ENCODE results near the gene GDI2. TPM values are rescaled to one million over a fixed set of nuclear protein-coding genes. Genes with fewer than 3 reads are reported as not detected.

Gene GDI2
- total and polyA plus RNA-seq, 4 experiments from 2014 or later, result 137 to 248 (median 167) TPM

GRCh38 chr10:5764422-5765297 lies 48.6 kb downstream of the GDI2 start:
- Mint-ChIP-seq H3K4me3 (no peak overlapping the region), H3K36me3 (peaks cover 65 to 84% of the 10 kb centered on the region in 2 donors), H3K27ac (peak overlapping the region; percentile 5 to 81 (median 63)), H3K4me1 (peaks cover 0 to 13% (median 5%) of the 10 kb centered on the region in 4 donors), H3K27me3 (no peaks in the 10 kb centered on the region), H3K9me3 (no peaks in the 10 kb centered on the region)
- Histone ChIP-seq H3K4me1 (ENCODE audit: insufficient read depth, low read length) (no peaks in the 10 kb centered on the region), H3K27ac (ENCODE audit: low read depth, low read length) (no peak overlapping the region), H3K4me3 (ENCODE audit: low read length in 2 of 2) (no peak overlapping the region), H3K27me3 (ENCODE audit: insufficient read depth, low read length) (no peaks in the 10 kb centered on the region), H3K9me3 (ENCODE audit: control insufficient read depth in 1 of 2, low read length in 2 of 2) (no peaks in the 10 kb centered on the region), H3K36me3 (ENCODE audit: insufficient read depth, low read length) (peaks cover 60% of the 10 kb centered on the region)
- POLR2A ChIA-PET (ENCODE audit: partially characterized antibody), result interaction anchor here (3.5 kb wide), 1 partner anchor 11 kb away, joined by 13 read pairs; no protein-coding TSS in a partner anchor
- CTCF ChIA-PET (ENCODE audit: partially characterized antibody), result interaction anchor here (1.4 kb wide), 1 partner anchor 142 kb away, joined by 4 read pairs; no protein-coding TSS in a partner anchor
- intact Hi-C loops (cut with micrococcal nuclease), result no loop called here
- DNase-seq, result no peak

DNA sequence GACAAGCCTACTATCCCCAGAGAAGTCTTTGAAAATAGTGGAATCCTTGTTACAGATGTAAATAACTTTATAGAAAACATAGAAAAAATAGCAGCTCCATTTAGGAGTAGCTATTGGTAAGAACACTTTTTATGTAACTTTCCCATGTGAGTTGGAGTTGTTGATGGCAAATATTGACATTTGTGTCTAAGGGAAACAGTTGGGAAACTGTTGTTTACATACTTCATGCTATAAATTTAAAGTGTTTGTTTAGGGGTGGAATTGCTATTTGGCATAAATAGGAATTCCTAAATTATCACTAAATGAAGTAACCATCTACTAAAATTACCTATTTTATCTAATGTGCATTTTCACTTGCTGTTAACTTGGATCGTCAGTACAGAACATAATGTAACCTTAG lies 50.7 kb downstream of the GDI2 start:
- H3K27me3 ChIP-seq (ENCODE audit: insufficient read depth, low read length), result no peaks in the 10 kb centered on the region
- Mint-ChIP-seq H3K4me1 (peaks cover 0 to 14% (median 9%) of the 10 kb centered on the region in 4 donors), H3K9me3 (no peaks in the 10 kb centered on the region), H3K36me3 (peaks cover 63 to 85% of the 10 kb centered on the region in 2 donors), H3K4me3 (no peak overlapping the region), H3K27ac (peak overlapping the region in 2 of 7 donors; percentile 3 to 30), H3K27me3 (no peaks in the 10 kb centered on the region)
- H3K4me3 ChIP-seq (ENCODE audit: low read length in 2 of 2), result no peak overlapping the region
- CTCF ChIA-PET (ENCODE audit: partially characterized antibody), result interaction anchor here (1.2 kb wide), 1 partner anchor 112 kb away, joined by 4 read pairs; no protein-coding TSS in a partner anchor
- intact Hi-C loops (cut with micrococcal nuclease), result no loop called here
- H3K36me3 ChIP-seq (ENCODE audit: insufficient read depth, low read length), result peaks cover 68% of the 10 kb centered on the region
- DNase-seq, result no peak
- no peaks in the 10 kb centered on the region for H3K4me1 ChIP-seq (ENCODE audit: insufficient read depth, low read length)
- no peak overlapping the region for H3K27ac ChIP-seq (ENCODE audit: low read depth, low read length)
- no peaks in the 10 kb centered on the region for H3K9me3 ChIP-seq (ENCODE audit: control insufficient read depth in 1 of 2, low read length in 2 of 2)
- POLR2A ChIA-PET (ENCODE audit: partially characterized antibody), result interaction anchor here (0.6 to 0.7 kb wide), 2 partner anchors 167 to 192 kb away, joined by 3 read pairs; no protein-coding TSS in a partner anchor

- peak overlapping the region in 1 of 7 donors; percentile 19 for H3K27ac Mint-ChIP-seq
Measured at GRCh38 chr10:5761220-5761619, 52.0 kb downstream of the GDI2 start.

GRCh38 chr10:5760515-5760914 lies 52.7 kb downstream of the GDI2 start:
- peaks cover 59% of the 10 kb centered on the region for H3K36me3 ChIP-seq (ENCODE audit: insufficient read depth, low read length)
- no peaks in the 10 kb centered on the region for H3K4me1 ChIP-seq (ENCODE audit: insufficient read depth, low read length)
- CTCF ChIA-PET (ENCODE audit: partially characterized antibody), result no interaction called here
- Mint-ChIP-seq H3K9me3 (no peaks in the 10 kb centered on the region), H3K36me3 (peaks cover 57 to 80% of the 10 kb centered on the region in 2 donors), H3K27ac (peak overlapping the region in 4 of 7 donors; percentile 8 to 79 (median 34)), H3K4me1 (peaks cover 0 to 17% (median 9%) of the 10 kb centered on the region in 4 donors), H3K27me3 (no peaks in the 10 kb centered on the region), H3K4me3 (no peak overlapping the region)
- no peak for DNase-seq
- no peak overlapping the region for H3K4me3 ChIP-seq (ENCODE audit: low read length in 2 of 2)
- H3K9me3 ChIP-seq (ENCODE audit: control insufficient read depth in 1 of 2, low read length in 2 of 2), result no peaks in the 10 kb centered on the region
- H3K27ac ChIP-seq (ENCODE audit: low read depth, low read length), result no peak overlapping the region
- H3K27me3 ChIP-seq (ENCODE audit: insufficient read depth, low read length), result no peaks in the 10 kb centered on the region
- intact Hi-C loops (cut with micrococcal nuclease), result no loop called here
- POLR2A ChIA-PET (ENCODE audit: partially characterized antibody), result no interaction called here

More at GRCh38 chr10:5761220-5761619, 52.0 kb downstream of the GDI2 start:
- Histone ChIP-seq H3K4me1 (ENCODE audit: insufficient read depth, low read length) (no peaks in the 10 kb centered on the region), H3K27ac (ENCODE audit: low read depth, low read length) (no peak overlapping the region), H3K36me3 (ENCODE audit: insufficient read depth, low read length) (peaks cover 66% of the 10 kb centered on the region), H3K4me3 (ENCODE audit: low read length in 2 of 2) (no peak overlapping the region), H3K9me3 (ENCODE audit: control insufficient read depth in 1 of 2, low read length in 2 of 2) (no peaks in the 10 kb centered on the region), H3K27me3 (ENCODE audit: insufficient read depth, low read length) (no peaks in the 10 kb centered on the region)
- Mint-ChIP-seq H3K4me1 (peaks cover 0 to 23% (median 11%) of the 10 kb centered on the region in 4 donors), H3K27me3 (no peaks in the 10 kb centered on the region), H3K4me3 (no peak overlapping the region), H3K36me3 (peaks cover 63 to 86% of the 10 kb centered on the region in 2 donors), H3K9me3 (no peaks in the 10 kb centered on the region)
- DNase-seq, result no peak
- CTCF ChIA-PET (ENCODE audit: partially characterized antibody), result no interaction called here
- POLR2A ChIA-PET (ENCODE audit: partially characterized antibody), result no interaction called here
- intact Hi-C loops (cut with micrococcal nuclease), result no loop called here

DNA sequence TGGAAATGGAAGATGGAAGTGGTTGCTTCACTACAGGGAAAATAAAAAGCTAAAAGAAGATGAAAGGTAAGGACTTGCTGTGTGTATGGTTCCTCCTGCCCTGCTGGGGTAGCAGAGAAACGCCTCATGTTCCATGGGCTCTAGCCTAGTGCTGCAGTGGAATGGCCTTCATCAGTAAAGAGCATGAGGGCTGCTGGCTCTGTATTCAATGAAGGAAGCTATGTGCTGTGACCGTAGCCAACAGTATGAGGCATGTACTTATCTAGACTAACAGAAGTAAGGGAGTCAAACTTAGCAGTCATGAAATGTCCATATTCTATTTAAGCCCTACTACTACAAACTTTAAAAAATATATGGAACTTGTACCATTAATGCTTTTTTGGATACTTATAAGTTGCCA lies 54.3 kb downstream of the GDI2 start:
- no peaks in the 10 kb centered on the region for H3K4me1 ChIP-seq (ENCODE audit: insufficient read depth, low read length)
- peaks cover 43% of the 10 kb centered on the region for H3K36me3 ChIP-seq (ENCODE audit: insufficient read depth, low read length)
- Mint-ChIP-seq H3K4me1 (peaks cover 4 to 18% (median 7%) of the 10 kb centered on the region in 4 donors), H3K4me3 (no peak overlapping the region), H3K9me3 (no peaks in the 10 kb centered on the region), H3K36me3 (peaks cover 43 to 65% of the 10 kb centered on the region in 2 donors), H3K27ac (peak overlapping the region in 5 of 7 donors; percentile 35 to 76 (median 62)), H3K27me3 (no peaks in the 10 kb centered on the region)
- no peak overlapping the region for H3K4me3 ChIP-seq (ENCODE audit: low read length in 2 of 2)
- DNase-seq, result no peak
- H3K27ac ChIP-seq (ENCODE audit: low read depth, low read length), result no peak overlapping the region
- H3K27me3 ChIP-seq (ENCODE audit: insufficient read depth, low read length), result no peaks in the 10 kb centered on the region
- CTCF ChIA-PET (ENCODE audit: partially characterized antibody), result no interaction called here
- intact Hi-C loops (cut with micrococcal nuclease), result no loop called here
- no peaks in the 10 kb centered on the region for H3K9me3 ChIP-seq (ENCODE audit: control insufficient read depth in 1 of 2, low read length in 2 of 2)
- POLR2A ChIA-PET (ENCODE audit: partially characterized antibody), result interaction anchor here (1.2 kb wide), 1 partner anchor 17 kb away, joined by 4 read pairs; no protein-coding TSS in a partner anchor

- Mint-ChIP-seq H3K36me3 (peaks cover 48 to 66% of the 10 kb centered on the region in 2 donors), H3K4me1 (peaks cover 9 to 28% (median 14%) of the 10 kb centered on the region in 4 donors), H3K4me3 (peak overlapping the region in 1 of 8 donors; percentile 1), H3K27ac (peak overlapping the region in 6 of 7 donors; percentile 5 to 82 (median 32)), H3K9me3 (no peaks in the 10 kb centered on the region), H3K27me3 (no peaks in the 10 kb centered on the region)
- Histone ChIP-seq H3K27me3 (ENCODE audit: insufficient read depth, low read length) (no peaks in the 10 kb centered on the region), H3K27ac (ENCODE audit: low read depth, low read length) (no peak overlapping the region), H3K4me1 (ENCODE audit: insufficient read depth, low read length) (no peaks in the 10 kb centered on the region), H3K9me3 (ENCODE audit: control insufficient read depth in 1 of 2, low read length in 2 of 2) (no peaks in the 10 kb centered on the region), H3K36me3 (ENCODE audit: insufficient read depth, low read length) (peaks cover 43% of the 10 kb centered on the region), H3K4me3 (ENCODE audit: low read length in 2 of 2) (no peak overlapping the region)
- no peak for DNase-seq
- ChIA-PET POLR2A (ENCODE audit: partially characterized antibody) (interaction anchor here (1.6 kb wide), 1 partner anchor 18 kb away, joined by 4 read pairs; no protein-coding TSS in a partner anchor), CTCF (ENCODE audit: partially characterized antibody) (interaction anchor here (1.3 kb wide), 1 partner anchor 29 kb away, joined by 3 read pairs; no protein-coding TSS in a partner anchor)
- intact Hi-C loops (cut with micrococcal nuclease), result no loop called here
Measured at GRCh38 chr10:5757766-5758517, 55.3 kb downstream of the GDI2 start.
